Erythroblast (primary cell): ENCODE measurements around the gene FLCN.

Experiments
- GATA1 ChIP-seq: IDR thresholded peaks from 2 replicates; pipeline ENCODE4 v1.6.1; 2011; ENCODE audit warnings: low read depth, mild to moderate bottlenecking, control low read depth, low read length, moderate library complexity
- POLR2A ChIP-seq: IDR thresholded peaks from 2 replicates; pipeline ENCODE4 v1.6.1; 2011; ENCODE audit warnings: mild to moderate bottlenecking, low read length

- TF ChIP-seq POLR2A (no peak), GATA1 (no peak)
These were observed 16.4 kb downstream of the FLCN start for GRCh38 chr17:17220529-17220928.
